ENCODE measurements around the gene CEND1.

Gene CEND1

GRCh38 chr11:796565-797295 is 6.8 kb upstream of the CEND1 start:
- no peak for DNase-seq

- peak in 39 of 58 donors; percentile 25 to 71 (median 50) for DNase-seq
Measured at GRCh38 chr11:795634-796564, 6.0 kb upstream of the CEND1 start.

DNA sequence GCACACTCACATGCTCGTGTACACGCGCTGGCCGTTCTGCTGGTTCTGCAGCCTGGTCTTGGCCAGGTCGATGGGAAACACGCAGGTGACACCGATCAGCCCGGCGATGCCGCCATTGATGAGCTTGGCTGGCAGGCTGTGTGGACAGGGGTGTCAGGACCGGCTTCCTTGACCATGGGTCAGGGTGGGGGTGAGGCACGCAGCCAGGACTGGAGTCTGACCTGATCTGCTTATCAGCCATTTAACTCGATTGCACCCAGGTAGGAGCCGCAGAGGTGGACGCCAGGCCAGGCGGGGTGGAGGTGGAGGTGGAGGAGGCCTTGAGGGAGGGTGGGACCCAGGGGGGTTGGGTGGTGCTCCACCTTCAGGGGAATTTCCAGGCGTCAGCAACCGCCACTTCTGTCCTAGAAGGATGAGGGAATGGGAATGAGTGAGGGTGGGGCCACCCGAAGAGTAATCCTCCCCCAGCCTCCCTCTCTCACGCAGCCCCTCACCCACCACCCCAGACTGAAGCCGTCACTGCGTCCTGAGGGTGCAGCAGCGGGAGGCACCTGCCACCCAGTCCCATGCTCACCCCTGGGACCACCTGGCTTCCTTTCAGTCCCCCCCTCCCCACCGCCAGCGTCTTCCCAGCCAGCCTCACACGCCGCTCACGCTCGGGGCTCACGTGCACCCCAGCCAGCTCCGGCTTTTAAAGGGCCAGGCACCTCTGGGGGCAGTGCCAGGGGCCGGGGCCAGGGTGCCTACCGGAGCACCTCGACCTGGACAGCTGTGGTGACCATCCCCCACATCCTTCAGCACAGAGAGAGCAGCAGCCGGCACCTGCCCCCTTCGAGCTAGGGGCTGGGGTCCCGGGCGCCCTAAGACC is 5.1 kb upstream of the CEND1 start:
- peak in 15 of 58 donors; percentile 13 to 57 (median 45) for DNase-seq

DNA sequence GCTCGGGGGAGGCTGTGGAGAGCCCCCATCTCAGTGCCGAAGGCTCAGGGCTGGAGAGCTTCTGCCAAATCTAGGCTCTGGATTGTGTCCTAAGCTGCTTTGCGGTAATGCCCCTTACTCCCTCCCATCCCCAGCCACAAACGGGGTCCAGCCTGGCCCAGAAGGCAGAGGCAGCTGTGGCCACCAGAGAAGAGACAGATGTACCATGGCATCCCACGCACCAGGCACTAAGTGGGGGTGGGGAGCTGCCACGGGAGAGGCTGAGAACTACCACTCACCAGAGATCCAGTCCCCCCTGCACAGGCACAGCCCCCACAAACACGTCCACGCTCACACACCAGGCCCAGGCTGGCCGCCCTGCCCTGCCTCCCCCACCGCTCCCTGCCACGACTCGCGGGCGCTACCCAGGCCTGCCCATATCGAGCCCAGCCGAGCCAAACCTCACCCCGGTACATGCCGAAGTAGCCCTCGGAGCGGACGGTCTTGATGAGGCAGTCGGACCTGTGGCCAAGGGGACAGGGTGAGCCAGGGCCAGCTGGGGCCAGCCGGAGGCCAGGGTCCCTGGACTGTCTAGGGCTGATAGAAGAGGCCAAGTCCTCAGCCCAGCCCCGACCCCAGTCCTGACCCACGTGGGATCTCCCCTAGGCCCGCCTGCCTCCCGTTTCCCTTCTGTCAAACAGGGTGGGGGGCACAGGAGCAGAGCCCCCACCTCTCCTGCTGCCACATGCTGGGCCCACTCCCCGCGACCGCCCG is 4.3 kb upstream of the CEND1 start:
- peak in 3 of 58 donors; percentile 16 to 38 (median 16) for DNase-seq

DNA sequence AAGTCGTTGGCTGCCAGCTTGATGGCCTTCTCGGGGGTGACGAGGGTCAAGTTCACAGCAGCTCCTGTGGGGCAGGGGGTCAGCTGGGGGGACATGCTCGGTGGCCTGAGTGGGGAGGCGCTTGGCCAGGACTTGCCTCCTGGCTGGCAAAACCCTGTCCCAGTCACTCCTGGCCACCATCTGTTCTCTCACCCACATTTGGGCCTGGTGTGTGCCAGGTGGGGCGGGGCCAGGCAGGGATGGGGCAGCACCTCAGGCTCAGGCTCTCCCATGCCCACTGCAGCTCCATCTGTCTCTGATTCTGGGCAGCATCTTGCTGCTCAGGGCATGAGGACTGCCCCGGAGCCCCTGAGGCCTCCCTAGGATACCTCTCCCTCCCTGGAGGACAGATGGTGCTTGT is 3.7 kb upstream of the CEND1 start:
- no peak for DNase-seq

- DNase-seq: no peak
Measured at GRCh38 chr11:792873-793272, 3.0 kb upstream of the CEND1 start.

- no peak for DNase-seq
Measured at GRCh38 chr11:792535-792821, 2.6 kb upstream of the CEND1 start.

GRCh38 chr11:791658-792534 is 2.0 kb upstream of the CEND1 start:
- DNase-seq: no peak

DNA sequence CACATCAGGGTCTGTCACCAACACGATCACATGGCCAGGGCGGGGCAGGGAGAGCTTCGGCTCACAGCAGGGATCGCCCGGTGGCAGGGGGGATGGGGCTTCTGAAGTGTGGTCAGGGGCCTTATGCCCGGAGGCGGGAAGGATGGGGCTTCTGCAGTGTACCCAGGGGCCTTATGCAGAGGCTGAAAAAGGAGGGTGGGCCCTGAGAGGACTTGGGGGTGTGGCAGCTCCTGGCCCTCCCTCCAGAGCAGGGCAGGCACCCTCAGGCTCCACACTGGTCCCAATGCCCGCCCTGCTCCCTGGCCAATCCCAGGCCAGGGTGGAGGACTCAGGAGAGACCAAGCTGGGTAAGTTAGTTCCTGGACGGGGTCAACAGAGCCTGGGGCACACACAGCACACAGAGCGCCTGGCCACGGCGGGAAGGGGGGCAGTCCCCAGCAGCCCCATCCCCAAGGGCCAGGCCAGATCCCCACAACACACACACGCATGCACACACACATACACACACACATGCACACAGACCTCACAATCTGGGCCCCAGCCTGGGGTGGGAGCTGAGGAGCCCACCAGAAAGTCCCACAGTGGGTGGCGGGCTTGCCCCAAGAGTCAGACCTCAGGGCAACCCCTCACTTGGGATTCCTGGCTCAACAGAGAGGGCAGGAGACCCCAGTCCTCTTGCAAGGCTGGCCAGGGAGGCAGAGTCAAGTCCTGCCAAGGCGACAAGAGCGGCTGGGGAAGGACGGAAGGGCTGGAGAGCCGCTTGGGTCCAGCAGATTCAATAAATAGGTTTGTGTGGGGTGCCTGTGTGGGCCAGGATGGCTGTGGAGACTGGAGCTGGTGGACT is 1.1 kb upstream of the CEND1 start:
- DNase-seq: no peak

DNA sequence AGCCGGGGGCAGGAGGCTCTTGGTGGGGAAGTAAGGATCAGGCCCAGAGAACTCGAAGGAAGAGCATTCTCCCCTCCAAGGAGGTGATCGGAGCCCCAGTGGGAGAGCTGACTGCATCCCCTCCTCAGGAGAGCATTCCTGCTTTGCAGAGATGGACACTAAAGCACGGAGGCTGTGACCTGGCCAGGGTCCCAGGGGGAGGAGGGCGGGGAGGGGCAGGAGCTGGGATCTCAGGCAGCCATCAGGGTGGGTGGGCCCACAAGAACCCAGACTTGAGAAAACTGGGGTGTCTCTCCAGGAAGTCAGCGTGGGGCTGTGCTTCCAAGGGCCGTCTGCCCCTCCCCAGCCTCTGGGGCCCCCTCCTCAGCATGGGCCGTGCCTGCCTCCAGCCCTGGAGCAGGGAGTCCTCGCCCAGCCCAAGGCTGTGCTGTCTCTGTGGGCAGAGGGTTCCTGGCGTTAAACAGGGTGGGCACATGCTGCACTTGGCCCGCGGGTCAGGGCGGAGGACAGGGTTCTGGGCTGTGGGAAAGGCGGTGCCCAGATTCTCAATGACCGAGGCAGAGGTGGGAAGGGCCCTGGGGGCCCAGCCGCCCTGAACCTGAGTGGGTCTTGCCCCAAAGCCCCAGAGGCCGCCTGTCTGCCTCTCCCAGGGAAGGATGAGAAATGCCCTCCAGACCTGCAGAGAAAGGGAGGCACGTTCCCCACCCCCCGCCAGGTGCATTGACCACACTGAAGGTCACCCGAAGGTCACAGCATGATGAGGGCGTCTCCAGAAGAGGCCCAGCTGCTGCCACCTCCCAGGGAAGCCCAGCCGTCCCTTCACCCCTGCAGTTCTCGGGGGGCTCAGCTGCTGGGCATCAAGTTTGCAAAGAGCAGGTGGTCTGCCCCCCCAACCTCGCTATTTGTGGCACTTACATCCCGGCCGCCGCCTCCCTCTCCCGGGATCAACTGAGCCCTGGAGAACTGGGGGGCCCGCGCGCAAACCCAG is 643 bp downstream of the CEND1 start:
- DNase-seq: peak in 3 of 58 donors; percentile 35 to 57 (median 47)

- no peak for DNase-seq
Measured at GRCh38 chr11:788009-788640, 1.8 kb downstream of the CEND1 start.

- no peak for DNase-seq
Measured at GRCh38 chr11:787084-787675, 2.7 kb downstream of the CEND1 start.

- no peak for DNase-seq
Measured at GRCh38 chr11:786235-787083, 3.4 kb downstream of the CEND1 start.

GRCh38 chr11:783581-784015 is 6.3 kb downstream of the CEND1 start:
- DNase-seq: peak in 57 of 58 donors; percentile 21 to 92 (median 79)

Data from anterior cingulate cortex (tissue), 58 donors.